HG03342 (cell line): ENCODE results near the gene FRMD8.
A peak's percentile ranks its signal among the peaks of the same experiment; 100 is the strongest.

ENCODE experiments used
- ATAC-seq: cut with Tn5 transposase; IDR thresholded peaks from one replicate; pipeline ENCODE4 v1.9.1; 2021; ENCODE audit warnings: mild to moderate bottlenecking, moderate library complexity; ENCODE audit not compliant: unreplicated experiment

The FRMD8 gene, protein sequence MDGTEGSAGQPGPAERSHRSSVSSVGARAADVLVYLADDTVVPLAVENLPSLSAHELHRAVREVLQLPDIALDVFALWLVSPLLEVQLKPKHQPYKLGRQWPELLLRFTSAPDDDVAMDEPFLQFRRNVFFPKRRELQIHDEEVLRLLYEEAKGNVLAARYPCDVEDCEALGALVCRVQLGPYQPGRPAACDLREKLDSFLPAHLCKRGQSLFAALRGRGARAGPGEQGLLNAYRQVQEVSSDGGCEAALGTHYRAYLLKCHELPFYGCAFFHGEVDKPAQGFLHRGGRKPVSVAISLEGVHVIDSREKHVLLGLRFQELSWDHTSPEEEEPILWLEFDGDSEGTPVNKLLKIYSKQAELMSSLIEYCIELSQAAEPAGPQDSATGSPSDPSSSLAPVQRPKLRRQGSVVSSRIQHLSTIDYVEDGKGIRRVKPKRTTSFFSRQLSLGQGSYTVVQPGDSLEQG

DNA sequence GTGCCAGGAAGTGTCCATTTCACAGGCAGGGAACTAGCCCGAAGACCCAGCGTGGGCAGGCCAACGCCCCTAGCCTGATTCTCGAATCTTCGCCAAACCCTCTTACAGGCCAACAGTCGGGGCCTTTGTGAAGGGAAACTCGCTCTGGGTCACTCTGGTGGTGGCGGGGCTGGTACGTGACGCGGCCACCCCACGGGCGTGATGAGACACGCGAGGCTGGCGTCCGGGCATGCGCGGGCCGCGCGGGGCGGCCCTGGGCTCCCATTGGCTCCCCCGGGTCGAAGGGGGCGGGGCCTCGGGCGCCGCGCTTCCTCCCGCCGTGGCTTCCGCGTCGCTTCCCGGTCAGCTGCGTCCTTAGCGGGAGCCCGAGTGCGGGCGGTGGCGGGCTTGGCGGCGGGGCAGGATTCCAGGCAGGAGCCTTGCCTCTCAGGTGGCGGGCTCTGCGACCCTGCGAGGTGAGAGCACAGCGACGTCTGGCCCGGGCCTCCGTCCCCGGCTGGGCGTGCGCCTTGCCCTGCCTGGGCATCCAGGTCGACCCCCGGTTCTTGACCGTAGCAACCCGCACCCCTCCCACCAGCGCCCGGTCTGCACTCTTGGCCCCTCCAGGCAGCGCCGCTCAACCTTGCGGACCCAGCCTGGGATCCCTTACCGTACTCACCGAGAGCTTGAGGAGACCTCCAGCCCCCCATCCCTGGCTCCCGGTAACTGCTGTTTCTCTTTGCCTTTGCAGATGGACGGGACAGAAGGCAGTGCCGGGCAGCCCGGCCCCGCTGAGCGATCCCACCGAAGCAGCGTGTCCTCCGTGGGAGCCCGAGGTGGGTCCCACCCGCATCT, at the start of gene FRMD8:
TSS of gene FRMD8 (plus strand) at position 331 of the 834 bp plus-strand sequence. CDS start at position 731, 400 bp downstream.
- ATAC-seq: no peak

DNA sequence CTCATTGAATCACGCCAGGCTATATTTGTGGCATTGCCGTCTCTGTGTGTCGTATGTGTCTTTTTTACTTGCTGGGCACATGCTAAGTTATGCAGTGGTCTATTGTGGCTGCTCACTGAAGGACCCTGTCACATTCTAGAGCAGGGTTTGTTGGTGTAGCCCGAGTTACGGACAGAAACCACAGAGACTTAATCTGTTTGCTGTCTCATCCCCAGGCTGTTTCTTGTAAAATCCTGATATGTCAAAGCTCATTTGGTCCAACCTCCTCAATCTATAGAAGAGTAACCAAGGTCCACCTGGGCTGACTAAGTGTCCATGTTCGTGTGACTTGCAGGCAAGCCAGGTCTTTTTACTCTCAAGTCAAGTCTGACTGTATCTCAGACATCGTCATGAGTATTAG, 47.8 kb upstream of the FRMD8 start:
- no peak for ATAC-seq

DNA sequence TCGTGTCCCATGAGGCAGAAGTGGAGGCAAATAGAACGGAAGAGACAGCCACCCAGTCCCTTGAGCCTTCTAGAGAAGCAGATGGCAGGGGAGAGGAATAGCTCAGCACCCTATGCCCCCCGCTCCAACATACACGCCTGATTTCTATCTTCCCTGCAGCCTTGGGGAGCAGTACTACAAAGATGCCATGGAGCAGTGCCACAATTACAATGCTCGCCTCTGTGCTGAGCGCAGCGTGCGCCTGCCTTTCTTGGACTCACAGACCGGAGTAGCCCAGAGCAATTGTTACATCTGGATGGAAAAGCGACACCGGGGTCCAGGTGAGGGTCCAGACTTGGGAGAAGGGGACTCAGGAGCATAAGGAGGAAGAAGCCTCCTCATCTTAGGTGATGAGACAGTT, 46.2 kb upstream of the FRMD8 start:
- ATAC-seq: no peak

DNA sequence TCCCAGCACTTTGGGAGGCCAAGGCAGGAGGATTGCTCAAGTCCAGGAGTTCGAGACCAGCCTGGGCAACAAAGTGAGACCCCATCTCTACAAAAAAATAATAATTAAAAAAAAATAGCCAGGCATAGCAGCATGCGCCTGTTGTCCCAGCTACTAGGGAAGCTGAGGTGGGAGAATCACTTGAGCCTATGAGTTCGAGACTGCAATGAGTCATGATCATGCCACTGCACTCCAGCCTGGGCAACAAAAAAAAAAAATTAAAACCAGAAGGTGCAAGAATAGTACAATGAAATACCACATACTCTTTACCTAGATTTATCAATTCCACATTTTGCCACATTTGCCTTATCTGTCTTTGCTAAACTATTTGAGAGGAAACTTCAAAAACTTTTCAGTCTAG, 44.6 kb upstream of the FRMD8 start:
- no peak for ATAC-seq

DNA sequence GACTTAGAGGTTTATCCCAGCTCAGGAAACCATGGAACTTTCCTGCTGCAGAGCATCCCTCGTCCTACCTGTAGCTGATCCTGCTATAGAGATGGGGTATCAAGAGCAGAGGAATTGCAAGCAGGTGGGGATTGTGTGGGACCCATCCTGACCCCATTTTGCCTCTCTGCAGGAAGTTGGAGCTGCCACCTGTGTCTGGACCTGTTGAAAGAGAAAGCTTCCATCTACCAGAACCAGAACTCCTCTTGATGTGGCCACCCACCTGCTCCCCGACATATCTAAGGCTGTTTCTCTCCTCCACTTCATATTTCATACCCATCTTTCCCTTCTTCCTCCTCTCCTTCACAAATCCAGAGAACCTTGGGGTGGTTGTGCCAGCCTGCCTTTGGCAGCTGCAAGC, 34.9 kb upstream of the FRMD8 start:
- no peak for ATAC-seq

DNA sequence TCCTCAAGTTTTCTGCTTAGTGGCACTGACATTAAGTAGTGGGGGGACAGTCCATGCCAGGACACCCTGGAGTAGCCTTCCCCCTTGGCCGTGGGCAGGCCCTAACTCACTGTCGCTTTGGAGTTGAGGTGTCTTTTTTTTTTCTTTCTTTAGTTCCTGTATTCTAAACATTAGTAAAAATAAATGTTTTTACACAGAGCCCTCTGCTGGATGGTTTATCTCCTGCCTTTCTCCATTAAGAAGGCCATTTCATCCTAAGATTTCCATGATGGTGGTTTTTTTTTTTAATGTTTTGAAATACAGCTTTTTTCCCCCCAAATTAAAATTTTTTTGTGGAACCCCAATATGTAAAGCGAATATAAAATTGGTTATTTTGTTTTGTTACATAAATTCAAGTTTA, 33.7 kb upstream of the FRMD8 start:
- ATAC-seq: no peak

DNA sequence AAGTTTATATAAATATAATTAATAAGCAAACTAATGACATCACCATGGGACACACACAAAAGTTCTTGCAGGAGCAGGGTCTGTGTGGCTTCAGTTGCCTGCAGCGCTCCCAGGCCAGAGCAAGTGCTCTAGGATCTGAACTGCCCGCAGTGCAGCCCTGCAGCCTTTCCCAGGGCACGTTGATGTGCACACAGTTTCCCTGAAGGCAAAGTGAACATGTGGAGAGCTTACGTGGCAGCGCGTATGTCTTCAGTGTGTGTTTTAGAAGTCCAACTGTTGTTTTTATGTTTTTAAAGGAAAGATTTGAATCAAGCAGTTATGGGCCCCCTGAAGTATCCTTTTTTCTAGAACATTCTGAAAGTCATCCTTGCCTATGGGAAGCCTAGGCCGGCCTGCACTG, 33.1 kb upstream of the FRMD8 start:
- no peak for ATAC-seq

DNA sequence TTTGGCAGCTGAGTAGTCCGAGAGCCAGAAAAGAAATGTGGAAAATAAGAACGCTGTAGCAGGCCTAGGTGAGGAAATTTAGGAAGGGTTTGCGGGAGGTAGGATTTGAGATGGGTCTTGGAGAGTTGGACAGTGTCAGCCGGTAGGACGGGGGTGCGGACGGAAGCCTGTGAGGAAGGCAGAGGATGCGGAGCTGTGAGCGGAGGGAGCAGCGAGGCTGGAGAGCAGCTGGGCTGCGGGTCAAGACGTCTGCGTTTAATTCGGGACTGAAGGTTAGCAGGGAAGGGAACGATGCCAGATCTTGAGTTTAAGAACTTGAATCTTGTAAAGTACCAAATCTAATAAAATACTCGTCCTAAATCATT, 32.6 kb upstream of the FRMD8 start:
- no peak for ATAC-seq

DNA sequence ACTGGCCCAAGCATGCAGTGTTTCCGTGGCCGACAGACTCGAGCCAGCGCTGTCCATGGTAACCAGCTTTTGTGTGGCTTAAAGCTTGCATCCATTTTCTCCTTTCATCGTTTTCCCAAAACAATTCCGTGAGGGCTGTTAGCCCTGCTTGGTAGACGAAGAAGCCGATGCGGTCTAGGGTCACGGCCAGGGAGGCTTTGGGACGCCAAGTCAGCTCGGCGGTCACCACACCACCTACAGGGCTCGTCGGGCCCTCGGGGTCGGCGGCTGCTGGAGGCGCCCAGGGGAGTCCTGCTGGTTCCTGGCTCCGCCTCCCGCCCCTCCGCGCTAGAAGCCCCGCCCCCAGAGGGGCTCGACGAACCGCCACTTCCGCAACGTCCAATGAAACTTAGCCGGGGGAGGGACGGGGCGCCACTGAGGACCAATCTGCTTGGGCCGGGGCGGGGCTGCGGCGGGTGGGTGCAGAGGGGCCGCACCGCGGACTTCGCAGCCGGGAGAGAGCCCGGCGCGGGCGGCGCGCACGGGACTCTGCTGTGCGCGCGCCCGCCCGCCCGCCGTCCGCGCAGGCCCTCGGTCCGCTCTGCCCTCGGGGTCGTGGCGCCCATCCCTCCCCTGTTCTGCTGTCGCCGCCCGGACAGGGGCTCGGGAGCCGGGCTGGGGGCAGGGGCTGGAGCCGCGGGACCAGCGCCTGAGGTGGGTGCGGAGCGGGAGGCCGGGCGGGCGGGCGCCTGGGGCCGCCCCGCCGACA, 32.0 kb upstream of the FRMD8 start, which contains the start of gene TIGD3:
TSS of gene TIGD3 (plus strand) at position 487 of the 748 bp plus-strand sequence. CDS start 1,058 bp downstream, outside the sequence.
- peak; percentile 76 for ATAC-seq

DNA sequence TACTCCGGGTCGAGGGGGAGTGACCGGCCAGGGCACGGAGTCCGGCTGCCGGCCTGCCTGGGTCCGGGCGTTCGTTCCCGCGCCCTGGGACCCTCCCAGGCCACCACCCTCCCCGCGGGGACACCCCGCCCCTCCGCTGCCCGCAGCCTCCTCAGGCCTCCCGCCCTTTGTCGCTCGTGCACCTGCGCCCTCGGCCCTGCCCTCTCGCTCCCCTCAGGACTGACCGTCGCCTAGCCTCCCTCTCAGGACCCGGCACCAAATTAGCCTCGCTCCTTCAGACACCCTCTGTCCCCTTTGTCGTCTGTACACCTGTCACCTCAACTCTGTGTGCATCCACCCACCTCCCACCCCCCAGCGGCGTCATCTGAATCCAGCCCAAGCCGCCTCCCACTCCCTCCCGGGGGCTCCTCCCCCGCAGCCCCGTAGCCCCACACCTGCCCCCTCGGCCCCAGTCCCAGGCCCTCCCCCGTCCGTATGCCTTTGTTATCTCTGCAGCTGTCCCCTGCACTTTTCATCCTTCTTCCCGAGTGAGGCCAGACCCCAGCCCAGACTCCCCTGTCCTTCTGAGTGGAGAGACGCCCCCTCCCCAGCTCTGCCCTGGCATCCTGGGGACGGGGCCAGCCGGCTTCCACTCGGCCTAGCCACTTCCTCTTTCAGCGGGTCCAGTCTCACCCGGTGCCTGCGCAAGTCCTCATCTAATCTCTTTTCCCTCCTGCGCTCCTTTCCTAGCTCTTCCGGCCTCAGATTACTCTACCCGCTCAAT, 31.2 kb upstream of the FRMD8 start:
- ATAC-seq: peak; percentile 31

DNA sequence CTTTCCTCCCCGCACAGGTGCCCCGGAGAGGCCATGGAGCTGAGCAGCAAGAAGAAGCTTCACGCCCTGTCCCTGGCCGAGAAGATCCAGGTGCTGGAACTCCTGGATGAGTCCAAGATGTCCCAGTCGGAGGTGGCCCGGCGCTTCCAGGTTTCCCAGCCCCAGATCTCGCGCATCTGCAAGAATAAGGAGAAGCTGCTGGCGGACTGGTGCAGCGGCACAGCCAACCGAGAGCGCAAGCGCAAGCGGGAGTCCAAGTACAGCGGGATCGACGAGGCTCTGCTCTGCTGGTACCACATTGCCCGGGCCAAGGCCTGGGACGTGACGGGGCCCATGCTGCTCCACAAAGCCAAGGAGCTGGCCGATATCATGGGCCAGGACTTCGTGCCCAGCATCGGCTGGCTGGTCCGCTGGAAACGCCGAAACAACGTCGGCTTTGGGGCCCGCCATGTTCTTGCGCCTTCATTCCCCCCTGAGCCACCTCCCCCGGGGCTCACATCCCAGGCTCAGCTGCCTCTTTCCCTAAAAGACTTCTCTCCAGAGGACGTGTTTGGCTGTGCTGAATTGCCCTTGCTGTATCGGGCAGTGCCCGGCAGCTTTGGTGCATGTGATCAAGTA, 30.6 kb upstream of the FRMD8 start:
- no peak for ATAC-seq

DNA sequence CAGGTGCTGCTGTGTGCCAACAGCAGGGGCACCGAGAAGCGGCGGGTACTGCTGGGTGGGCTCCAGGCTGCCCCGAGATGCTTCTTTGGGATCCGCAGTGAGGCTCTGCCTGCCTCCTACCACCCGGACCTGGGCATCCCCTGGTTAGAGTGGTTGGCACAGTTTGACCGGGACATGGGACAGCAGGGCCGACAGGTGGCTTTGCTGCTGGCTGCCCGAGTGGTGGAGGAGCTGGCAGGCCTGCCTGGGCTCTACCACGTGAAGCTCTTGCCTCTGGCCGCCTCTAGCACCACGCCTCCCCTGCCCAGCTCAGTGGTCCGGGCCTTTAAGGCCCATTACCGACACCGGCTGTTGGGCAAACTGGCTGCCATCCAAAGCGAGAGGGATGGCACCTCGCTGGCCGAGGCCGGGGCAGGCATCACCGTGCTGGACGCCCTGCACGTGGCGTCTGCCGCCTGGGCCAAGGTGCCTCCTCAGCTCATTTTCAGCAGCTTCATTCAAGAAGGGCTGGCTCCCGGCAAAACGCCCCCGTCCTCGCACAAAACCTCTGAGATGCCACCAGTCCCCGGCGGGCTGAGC, 30.0 kb upstream of the FRMD8 start:
- ATAC-seq: no peak

DNA sequence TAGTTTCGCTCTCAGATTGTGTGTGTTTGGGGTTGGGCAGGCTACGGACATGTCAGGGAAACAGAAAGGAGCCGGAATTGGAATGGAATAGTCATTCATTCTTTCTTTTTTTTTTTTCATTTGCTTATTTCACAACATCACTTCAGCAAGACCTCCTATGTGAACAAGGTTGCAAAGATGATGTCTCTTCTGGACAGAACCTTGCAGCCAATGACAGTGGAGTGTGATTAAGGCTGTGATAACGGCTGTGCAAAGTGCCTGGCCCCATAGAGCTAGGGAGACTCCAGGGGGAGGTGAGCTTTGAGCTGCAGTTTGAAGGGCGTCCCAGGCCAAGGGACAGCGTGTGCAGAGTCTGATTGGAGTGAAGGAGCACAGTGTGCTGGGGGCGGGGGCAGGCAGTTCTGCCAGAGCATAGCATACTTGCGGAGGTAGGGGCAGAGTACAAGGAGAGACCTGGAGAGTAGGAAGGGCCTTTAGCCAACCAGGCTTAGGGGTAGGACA, 28.5 kb upstream of the FRMD8 start:
- ATAC-seq: no peak

DNA sequence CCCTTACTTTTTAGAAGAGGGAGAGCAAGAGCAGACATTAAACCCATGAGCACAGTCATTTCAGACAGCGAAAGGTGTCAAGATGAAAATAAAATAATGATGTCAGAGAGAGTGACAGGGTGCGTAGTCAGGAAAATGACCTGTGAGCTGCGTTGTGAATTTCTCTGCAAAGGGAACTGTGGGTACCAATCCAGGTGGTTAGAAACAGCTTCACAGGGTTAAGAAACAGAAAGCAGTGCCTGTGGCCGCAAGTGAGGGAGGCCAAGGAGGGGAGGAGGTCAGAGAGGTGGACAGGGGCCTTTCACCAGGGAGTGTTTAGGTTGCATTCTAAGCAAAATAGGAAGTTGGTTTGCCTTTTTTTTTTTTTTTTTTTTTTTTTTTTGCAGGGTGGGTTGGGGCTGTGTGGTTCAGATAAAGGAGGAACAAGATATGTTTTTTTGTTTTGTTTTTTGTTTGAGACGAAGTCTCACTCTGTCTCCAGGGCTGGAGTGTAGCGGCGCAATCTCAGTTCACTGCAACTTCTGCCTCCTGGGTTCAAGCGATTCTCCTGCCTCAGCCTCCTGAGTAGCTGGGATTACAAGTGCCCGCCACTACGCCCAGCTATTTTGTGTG, 24.0 kb upstream of the FRMD8 start:
- no peak for ATAC-seq

DNA sequence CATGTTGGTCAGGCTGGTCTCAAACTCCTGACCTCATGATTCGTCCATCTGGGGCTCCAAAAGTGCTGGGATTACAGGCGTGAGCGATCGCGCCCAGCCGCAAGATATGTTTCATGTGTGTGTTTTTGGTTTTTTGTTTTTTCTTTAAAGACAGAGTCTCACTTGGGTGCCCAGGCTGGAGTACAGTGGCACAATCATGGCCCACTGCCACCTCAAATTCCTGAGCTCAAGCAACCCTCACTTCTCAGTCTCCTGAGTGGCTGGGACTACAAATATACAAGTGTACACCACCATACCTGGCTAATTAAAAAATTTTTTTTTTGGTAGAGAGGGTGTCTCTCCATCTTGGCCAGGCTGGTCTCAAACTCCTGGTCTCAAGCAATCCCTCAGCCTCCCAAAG, 23.5 kb upstream of the FRMD8 start:
- no peak for ATAC-seq

DNA sequence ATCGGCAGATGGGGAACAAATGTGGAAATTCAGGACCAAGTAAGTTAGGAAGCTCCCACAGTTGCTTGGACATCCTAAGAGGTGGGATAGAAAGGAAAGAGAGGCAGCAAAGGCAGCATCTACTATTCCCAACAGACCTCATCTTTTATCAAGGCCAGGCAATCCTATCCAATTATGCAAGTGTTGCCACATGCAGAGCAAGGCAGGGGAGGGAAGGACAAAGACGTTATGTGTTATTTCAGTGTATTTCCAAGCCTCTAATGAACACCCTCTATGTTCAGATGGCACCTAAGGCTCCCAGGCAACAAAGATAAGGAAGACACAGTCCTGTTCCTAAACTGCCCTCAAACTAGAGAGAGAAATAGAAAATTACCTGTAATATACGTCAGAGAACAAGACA, 22.7 kb upstream of the FRMD8 start:
- ATAC-seq: no peak

DNA sequence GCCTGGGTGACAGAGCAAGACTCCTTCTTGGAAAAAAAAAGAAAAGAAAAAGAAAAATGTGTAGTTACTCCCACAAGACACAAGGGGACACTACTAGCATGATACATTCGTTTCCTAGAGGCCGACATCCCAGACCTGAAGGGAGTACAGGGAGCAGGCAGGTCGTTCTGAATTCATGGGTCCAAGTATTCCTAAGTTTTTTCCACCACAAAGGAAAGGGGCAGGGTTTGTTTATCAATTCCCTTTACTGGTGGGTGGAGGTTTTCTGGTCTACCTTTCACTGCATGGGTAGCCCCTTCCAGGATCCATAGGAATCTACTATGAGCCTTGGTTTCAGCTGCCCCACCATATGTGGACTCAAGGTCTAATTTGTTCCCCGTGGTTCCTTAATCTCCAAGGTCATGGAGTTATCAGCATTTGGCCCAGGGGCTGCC, 20.1 kb upstream of the FRMD8 start:
- ATAC-seq: no peak

DNA sequence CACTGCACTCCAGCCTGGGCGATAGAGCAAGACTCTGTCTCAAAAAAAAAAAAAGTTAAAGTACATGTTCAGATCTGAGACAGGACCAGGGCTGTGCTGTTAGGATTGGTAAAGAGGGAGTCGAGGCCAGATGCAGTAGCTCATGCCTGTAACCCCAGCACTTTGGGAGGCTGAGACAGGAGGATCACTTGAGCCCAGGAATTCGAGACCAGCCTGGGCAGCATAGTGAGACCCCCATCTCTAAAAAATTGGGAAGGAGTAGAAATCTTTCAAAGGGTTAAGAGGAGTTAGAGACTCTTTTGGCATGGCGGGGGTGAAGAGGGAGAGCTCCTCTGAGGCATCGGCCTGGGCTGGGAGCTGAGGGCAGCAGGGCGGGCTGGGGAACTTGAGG, 15.8 kb upstream of the FRMD8 start:
- no peak for ATAC-seq
